IMR-90 (cell line): Measurements from ENCODE around the gene EID1. TPM values are rescaled to one million over a fixed set of nuclear protein-coding genes. Genes with fewer than 3 reads are reported as not detected.

Source experiments
- ATAC-seq: fragments of 200-7000 bp; cut with Tn5 transposase; 2 replicates; pipeline ENCODE4 v1.9.1; 2020; ENCODE audit warnings: low read depth, mild to moderate bottlenecking, moderate library complexity
- BruUV-seq: library from RNA; stranded (reverse); fragments of 400-500 nt; replicated peaks from 2 replicates; lab custom pipeline; 2021; lab: Mats Ljungman, UMichigan
- CTCF ChIA-PET: fragments of 300-600 bp; formaldehyde crosslinking; extraction: SDS; loops from one replicate; lab custom pipeline; 2021; ENCODE audit warnings: antibody characterized with exemption; lab: Yijun Ruan, JAX
- POLR2A ChIA-PET: fragments of 300-600 bp; sonication (Branson Sonifier 250); formaldehyde crosslinking; loops from one replicate; lab custom pipeline; 2022; ENCODE audit warnings: antibody characterized with exemption; ENCODE audit not compliant: unreplicated experiment; lab: Charles Lee
- DNase-seq: peaks from one replicate; pipeline ENCODE4 v3.0.0; 2013
- H2AFZ ChIP-seq: replicated peaks from 2 replicates; pipeline ENCODE3; 2013; ENCODE audit warnings: low read length, mild to moderate bottlenecking; ENCODE audit not compliant: poor library complexity
- H2AK5ac ChIP-seq: 2 replicates; pipeline ENCODE4 v1.6.1; 2013; ENCODE audit warnings: low read depth, low read length, inconsistent platforms
- H2AK9ac ChIP-seq: replicated peaks from 2 replicates; pipeline ENCODE3; 2013; ENCODE audit warnings: mild to moderate bottlenecking, low read depth, low read length, moderate library complexity; ENCODE audit not compliant: poor library complexity
- H2BK120ac ChIP-seq: 2 replicates; pipeline ENCODE4 v1.6.1; 2013; ENCODE audit warnings: low read depth, low read length, inconsistent platforms
- H2BK15ac ChIP-seq: 3 replicates; pipeline ENCODE4 v1.6.1; 2013; ENCODE audit warnings: low read depth, low read length, inconsistent platforms
- H2BK20ac ChIP-seq: 2 replicates; pipeline ENCODE4 v1.6.1; 2013; ENCODE audit warnings: low read depth, mild to moderate bottlenecking, inconsistent platforms, low read length, moderate library complexity
- H2BK5ac ChIP-seq: 2 replicates; pipeline ENCODE4 v1.6.1; 2013; ENCODE audit warnings: mild to moderate bottlenecking, low read depth, low read length, inconsistent platforms; ENCODE audit not compliant: poor library complexity, severe bottlenecking
- H3K14ac ChIP-seq: replicated peaks from 2 replicates; pipeline ENCODE4 v1.6.1; 2013; ENCODE audit warnings: low read depth, low read length, inconsistent platforms
- H3K18ac ChIP-seq: 2 replicates; pipeline ENCODE4 v1.6.1; 2013; ENCODE audit warnings: low read depth, low read length, control low read depth
- H3K23ac ChIP-seq: 2 replicates; pipeline ENCODE4 v1.6.1; 2013; ENCODE audit warnings: low read depth, low read length, inconsistent platforms
- H3K27ac ChIP-seq: 2 replicates; pipeline ENCODE4 v1.5.1; 2013; ENCODE audit warnings: mild to moderate bottlenecking, control low read depth, low read length; ENCODE audit not compliant: insufficient read depth
- H3K27me3 ChIP-seq: 2 replicates; pipeline ENCODE4 v1.6.1; 2013; ENCODE audit warnings: low read length; ENCODE audit not compliant: control insufficient read depth, insufficient read depth
- H3K36me3 ChIP-seq: 2 replicates; pipeline ENCODE4 v1.6.1; 2013; ENCODE audit warnings: low read length, mixed read lengths; ENCODE audit not compliant: control insufficient read depth, insufficient read depth
- H3K4ac ChIP-seq: 2 replicates; pipeline ENCODE4 v1.6.1; 2013; ENCODE audit warnings: low read depth, low read length, inconsistent platforms
- H3K4me1 ChIP-seq: 2 replicates; pipeline ENCODE4 v1.6.1; 2013; ENCODE audit warnings: low read length, mixed read lengths; ENCODE audit not compliant: control insufficient read depth, insufficient read depth
- H3K4me2 ChIP-seq: 2 replicates; pipeline ENCODE4 v1.6.1; 2013; ENCODE audit warnings: low read depth, mild to moderate bottlenecking, control low read depth, low read length, moderate library complexity
- H3K4me3 ChIP-seq: 2 replicates; pipeline ENCODE4 v1.5.1; 2013; ENCODE audit warnings: low read depth, mild to moderate bottlenecking, control low read depth, low read length, moderate library complexity; ENCODE audit not compliant: insufficient read depth
- H3K56ac ChIP-seq: 2 replicates; pipeline ENCODE4 v1.6.1; 2013; ENCODE audit warnings: low read length, inconsistent platforms; ENCODE audit not compliant: insufficient read depth; ENCODE audit errors: extremely low read depth
- H3K79me1 ChIP-seq, 2 experiments: 2 replicates each; pipeline ENCODE4 v1.6.1; 2013; ENCODE audit warnings: low read length in 2 of 2, inconsistent platforms in 1 of 2, low read depth in 1 of 2
- H3K9ac ChIP-seq: 2 replicates; pipeline ENCODE4 v1.6.1; 2013; ENCODE audit warnings: low read depth, low read length, control low read depth
- H3K9me1 ChIP-seq: 2 replicates; pipeline ENCODE4 v1.6.1; 2013; ENCODE audit warnings: low read length, inconsistent platforms; ENCODE audit not compliant: insufficient read depth
- H3K9me3 ChIP-seq: 2 replicates; pipeline ENCODE4 v1.6.1; 2013; ENCODE audit warnings: low read length; ENCODE audit not compliant: control insufficient read depth, insufficient read depth
- H4K20me1 ChIP-seq: 2 replicates; pipeline ENCODE4 v1.6.1; 2013; ENCODE audit warnings: low read length, inconsistent platforms; ENCODE audit not compliant: insufficient read depth
- H4K5ac ChIP-seq: 2 replicates; pipeline ENCODE4 v1.6.1; 2013; ENCODE audit warnings: mild to moderate bottlenecking, low read depth, low read length, control low read depth
- H4K8ac ChIP-seq, 2 experiments: 2 replicates each; pipeline ENCODE4 v1.6.1; 2013; ENCODE audit warnings: low read depth in 2 of 2, low read length in 2 of 2, control low read depth in 1 of 2, inconsistent platforms in 1 of 2
- H4K91ac ChIP-seq: 2 replicates; pipeline ENCODE4 v1.6.1; 2013; ENCODE audit warnings: low read depth, low read length, inconsistent platforms; ENCODE audit not compliant: insufficient read depth
- BHLHE40 ChIP-seq: fragments of 150-350 bp; IDR thresholded peaks from 2 replicates; pipeline ENCODE4 v1.6.1; 2016; ENCODE audit warnings: mild to moderate bottlenecking, low read depth, low read length
- CEBPB ChIP-seq: IDR thresholded peaks from 2 replicates; pipeline ENCODE4 v1.6.1; 2012; ENCODE audit warnings: low read depth, low read length, improper control_type of control experiment
- CHD1 ChIP-seq: IDR thresholded peaks from 2 replicates; pipeline ENCODE4 v1.6.1; 2012; ENCODE audit warnings: low read depth, low read length, improper control_type of control experiment
- FOS ChIP-seq: fragments of 150-350 bp; IDR thresholded peaks from 2 replicates; pipeline ENCODE4 v1.6.1; 2016; ENCODE audit warnings: low read depth, low read length
- WGBS, 2 experiments: methylation state at CpG; one replicate each; pipeline versions ENCODE4 v1.1.5 to v1.1.7; 2013; ENCODE audit warnings: missing lambda C conversion rate in 2 of 2; ENCODE audit not compliant: insufficient read length in 1 of 2; ENCODE audit errors: extremely low coverage in 2 of 2; 5-methylcytosine and 5-hydroxymethylcytosine counted together
- dilution Hi-C: fragments of 300-500 bp; cut with HindIII; formaldehyde crosslinking; loops from one replicate; pipeline ENCODE4 v1.14.3; 2018; ENCODE audit warnings: low sequenced_read_pairs; ENCODE audit not compliant: unreplicated experiment
- in situ Hi-C: fragments of 300-500 bp; cut with MboI; formaldehyde crosslinking; loops from 3 replicates; pipeline ENCODE4 v1.14.3; 2019; ENCODE audit warnings: low sequenced_read_pairs, inconsistent platforms, mixed read lengths
- intact Hi-C: fragments of 100-400 bp; cut with micrococcal nuclease; formaldehyde crosslinking; loops from 2 replicates; pipeline ENCODE4 v1.10.0; 2022
- polyA plus RNA-seq, 3 experiments: library from polyadenylated mRNA; depleted of rRNA; stranded (reverse); fragments of >200 nt; gene quantifications; 2 replicates each; pipeline ENCODE4 v1.2.3, GENCODE V29; 2012; ENCODE audit warnings: low replicate concordance in 1 of 3
- total RNA-seq: library from RNA; depleted of rRNA; stranded (reverse); fragments of >200 nt; gene quantifications from 2 replicates; pipeline ENCODE4 v1.2.3, GENCODE V29; 2012

Gene EID1
- total and polyA plus RNA-seq, 2 of the 4 experiments (the other 2 are of a cell fraction), result 147 to 162 TPM

- H4K8ac ChIP-seq, result no peak overlapping the region
- H2BK15ac ChIP-seq, result no peak overlapping the region
- no peak overlapping the region for H2BK20ac ChIP-seq
- DNase-seq, result no peak
- H4K20me1 ChIP-seq, result no peaks in the 10 kb centered on the region
- no peak overlapping the region for H3K4me3 ChIP-seq
- no peaks in the 10 kb centered on the region for H3K27me3 ChIP-seq
- intact Hi-C loops, result no loop called here
- no peak overlapping the region for H3K27ac ChIP-seq
- H3K79me1 ChIP-seq, result no peaks in the 10 kb centered on the region
- WGBS, 2 experiments, result no CpG with 5 or more reads among the region's 5 CpGs
- peaks cover 4% of the 10 kb centered on the region for H3K36me3 ChIP-seq
- dilution Hi-C loops, result no loop called here
- H3K23ac ChIP-seq, result no peak overlapping the region
- in situ Hi-C loops, result no loop called here
- no peak overlapping the region for H3K14ac ChIP-seq
- no peak overlapping the region for H4K91ac ChIP-seq
- no peak overlapping the region for H3K9ac ChIP-seq
- no peaks in the 10 kb centered on the region for H3K9me1 ChIP-seq
- H3K18ac ChIP-seq, result no peak overlapping the region
- no peak overlapping the region for H2AK5ac ChIP-seq
- H2BK5ac ChIP-seq, result no peak overlapping the region
- H2AFZ ChIP-seq, result no peak overlapping the region
- H2BK120ac ChIP-seq, result no peak overlapping the region
- POLR2A ChIA-PET, result no interaction called here
- peaks cover 5% of the 10 kb centered on the region; the same call in 1 of the 2 replicates for H3K9me3 ChIP-seq
- CTCF ChIA-PET, result interaction anchor here (1.3 kb wide), 1 partner anchor 9 kb away, joined by 3 read pairs; no protein-coding TSS in a partner anchor
- H2AK9ac ChIP-seq, result no peak overlapping the region
- no peak overlapping the region for H3K4ac ChIP-seq
- H3K56ac ChIP-seq, result no peak overlapping the region
- no peak overlapping the region for H3K4me2 ChIP-seq
- no peak for TF ChIP-seq FOS
- no peak for TF ChIP-seq CEBPB
- TF ChIP-seq CHD1, result no peak
- no peak for TF ChIP-seq BHLHE40
- ATAC-seq, result no peak
- no peaks in the 10 kb centered on the region for H3K4me1 ChIP-seq
- H4K5ac ChIP-seq, result no peak overlapping the region
- no TSS peak for BruUV-seq
Measured at GRCh38 chr15:48834756-48835155, 43.2 kb upstream of the EID1 start.
